BLaER1 treated with 17β-estradiol and CSF1 and Interleukin-3, amounts not matched to agents 10 nM and 100 nM (cell line): ENCODE results near the gene ZNF575.
A peak's percentile ranks its signal among the peaks of the same experiment; 100 is the strongest.
"Not testable (repeated sequence)": the region's sequence is repeated elsewhere in the genome, so short reads cannot be mapped to it uniquely, and the experiment has no call there.

Experiments
- H3K27ac ChIP-seq, 11 experiments: shearing (Covaris generic); formaldehyde crosslinking; 2 replicates each; pipeline ENCODE4 v1.8.1; 2022
- H3K27me3 ChIP-seq, 11 experiments: shearing (Covaris generic); formaldehyde crosslinking; 2 replicates each; pipeline ENCODE4 v1.8.1; 2022
- H3K36me3 ChIP-seq, 11 experiments: shearing (Covaris generic); formaldehyde crosslinking; 2 replicates each; pipeline ENCODE4 v1.8.1; 2022
- H3K4me1 ChIP-seq, 10 experiments: shearing (Covaris generic); formaldehyde crosslinking; 2 replicates each; pipeline ENCODE4 v1.8.1; 2022
- H3K4me2 ChIP-seq, 11 experiments: shearing (Covaris generic); formaldehyde crosslinking; 2 replicates each; pipeline ENCODE4 v1.8.1; 2022
- H3K4me3 ChIP-seq, 10 experiments: shearing (Covaris generic); formaldehyde crosslinking; 2 replicates each; pipeline ENCODE4 v1.8.1; 2022
- H3K9ac ChIP-seq, 11 experiments: shearing (Covaris generic); formaldehyde crosslinking; 2 replicates each; pipeline ENCODE4 v1.8.1; 2022
- H3K9me3 ChIP-seq, 11 experiments: shearing (Covaris generic); formaldehyde crosslinking; replicated peaks in 1 of 11; 2 replicates each; pipeline ENCODE4 v1.8.1; 2022
- H4K20me1 ChIP-seq, 11 experiments: shearing (Covaris generic); formaldehyde crosslinking; 2 replicates each; pipeline ENCODE4 v1.8.1; 2022
- Cebpa-rat ChIP-seq, 11 experiments: shearing (Covaris generic); IDR thresholded peaks; 2 replicates each; pipeline ENCODE4 v1.8.1; 2022

ZNF575 gene

GRCh38 chr19:43541920-43542650 lies 9.1 kb downstream of the ZNF575 start:
- Histone ChIP-seq H3K36me3 (peaks cover 82 to 98% (median 92%) of the 10 kb centered on the region in 11 experiments), H3K27me3 (no peaks in the 10 kb centered on the region), H3K4me2 (no peak overlapping the region), H3K27ac (no peak overlapping the region), H3K9ac (no peak overlapping the region), H3K9me3 (peaks cover 13 to 19% (median 14%) of the 10 kb centered on the region in 11 experiments), H3K4me3 (no peak overlapping the region), H4K20me1 (peaks cover 0 to 8% (median 0%) of the 10 kb centered on the region in 11 experiments; a peak in 2 of 22 replicates), H3K4me1 (peaks cover 0 to 26% (median 24%) of the 10 kb centered on the region in 10 experiments; a peak in 17 of 20 replicates)
- no peak for TF ChIP-seq Cebpa-rat (IDR thresholded peaks at IDR 0.05)

- Histone ChIP-seq H3K4me1 (peaks cover 0 to 26% (median 24%) of the 10 kb centered on the region in 10 experiments; a peak in 17 of 20 replicates), H3K36me3 (peaks cover 68 to 87% (median 84%) of the 10 kb centered on the region in 11 experiments), H3K4me2 (peak overlapping the region in 8 of 11 experiments; percentile 13 to 72 (median 57); a peak in 15 of 22 replicates), H4K20me1 (peaks cover 0 to 8% (median 0%) of the 10 kb centered on the region in 11 experiments; a peak in 2 of 22 replicates), H3K27me3 (no peaks in the 10 kb centered on the region), H3K9me3 (peaks cover 6 to 13% (median 7%) of the 10 kb centered on the region in 11 experiments), H3K9ac (0 out of 22 replicates have a peak overlapping the region, but pooled peaks of 3 of the 11 experiments have one; percentile 7 to 25 (median 24)), H3K27ac (no peak overlapping the region), H3K4me3 (no peak overlapping the region)
- no peak for TF ChIP-seq Cebpa-rat (IDR thresholded peaks at IDR 0.05)
Observed at GRCh38 chr19:43544077-43544476, 11.1 kb downstream of the ZNF575 start.

GRCh38 chr19:43545276-43545675 lies 12.3 kb downstream of the ZNF575 start:
- H4K20me1 ChIP-seq: peaks cover 0 to 8% (median 0%) of the 10 kb centered on the region in 11 experiments; a peak in 2 of 22 replicates
- H3K27ac ChIP-seq: peak overlapping the region in 2 of 11 experiments; percentile 4 to 29; a peak in 1 of 22 replicates
- no peak for TF ChIP-seq Cebpa-rat (IDR thresholded peaks at IDR 0.05)
- H3K9ac ChIP-seq: peak overlapping the region in 4 of 11 experiments; percentile 1 to 27 (median 16); a peak in 3 of 22 replicates
- peaks cover 0 to 26% (median 24%) of the 10 kb centered on the region in 10 experiments; a peak in 17 of 20 replicates for H3K4me1 ChIP-seq
- peak overlapping the region in 10 of 11 experiments; percentile 10 to 72 (median 40); a peak in 17 of 22 replicates for H3K4me2 ChIP-seq
- H3K4me3 ChIP-seq: no peak overlapping the region
- H3K36me3 ChIP-seq: peaks cover 68 to 87% (median 84%) of the 10 kb centered on the region in 11 experiments
- peaks cover 0 to 1% (median 0%) of the 10 kb centered on the region in 11 experiments; a peak in 2 of 22 replicates for H3K9me3 ChIP-seq
- no peaks in the 10 kb centered on the region for H3K27me3 ChIP-seq

- no peaks in the 10 kb centered on the region for H3K27me3 ChIP-seq
- peaks cover 0 to 8% (median 0%) of the 10 kb centered on the region in 11 experiments; a peak in 2 of 22 replicates for H4K20me1 ChIP-seq
- H3K36me3 ChIP-seq: peaks cover 68 to 87% (median 84%) of the 10 kb centered on the region in 11 experiments
- peak overlapping the region in 2 of 11 experiments; percentile 4 to 29; a peak in 1 of 22 replicates for H3K27ac ChIP-seq
- peaks cover 0 to 26% (median 24%) of the 10 kb centered on the region in 10 experiments; a peak in 17 of 20 replicates for H3K4me1 ChIP-seq
- TF ChIP-seq Cebpa-rat (IDR thresholded peaks at IDR 0.05): no peak
- no peaks in the 10 kb centered on the region for H3K9me3 ChIP-seq
- peak overlapping the region in 4 of 11 experiments; percentile 1 to 27 (median 16); a peak in 1 of 22 replicates for H3K9ac ChIP-seq
- peak overlapping the region in 8 of 11 experiments; percentile 10 to 72 (median 45); a peak in 8 of 22 replicates for H3K4me2 ChIP-seq
- H3K4me3 ChIP-seq: no peak overlapping the region
Observed at GRCh38 chr19:43545981-43546380, 13.0 kb downstream of the ZNF575 start.

GRCh38 chr19:43546581-43546980 lies 13.6 kb downstream of the ZNF575 start:
- Histone ChIP-seq H3K27ac (0 out of 22 replicates have a peak overlapping the region, but pooled peaks of 2 of the 11 experiments have one; percentile 12 to 20), H3K9ac (no peak overlapping the region), H3K36me3 (peaks cover 68 to 87% (median 84%) of the 10 kb centered on the region in 11 experiments), H3K9me3 (no peaks in the 10 kb centered on the region), H3K27me3 (no peaks in the 10 kb centered on the region), H3K4me2 (no peak overlapping the region), H4K20me1 (peaks cover 0 to 8% (median 0%) of the 10 kb centered on the region in 11 experiments; a peak in 1 of 22 replicates), H3K4me1 (peaks cover 0 to 26% (median 24%) of the 10 kb centered on the region in 10 experiments; a peak in 17 of 20 replicates), H3K4me3 (no peak overlapping the region)
- TF ChIP-seq Cebpa-rat (IDR thresholded peaks at IDR 0.05): no peak

- H3K4me2 ChIP-seq, H3K27ac ChIP-seq, H3K9ac ChIP-seq, H3K27me3 ChIP-seq, H4K20me1 ChIP-seq, H3K9me3 ChIP-seq, H3K4me3 ChIP-seq: not testable (repeated sequence)
- Histone ChIP-seq H3K36me3 (peaks cover 62 to 85% (median 79%) of the 10 kb centered on the region in 11 experiments), H3K4me1 (peaks cover 0 to 38% (median 35%) of the 10 kb centered on the region in 10 experiments; a peak in 18 of 20 replicates)
Observed at GRCh38 chr19:43547926-43548325, 14.9 kb downstream of the ZNF575 start.

- Histone ChIP-seq H3K27me3 (no peaks in the 10 kb centered on the region), H3K4me2 (no peak overlapping the region), H3K36me3 (peaks cover 62 to 85% (median 79%) of the 10 kb centered on the region in 11 experiments), H3K27ac (no peak overlapping the region), H3K9ac (no peak overlapping the region), H3K9me3 (no peaks in the 10 kb centered on the region), H4K20me1 (peaks cover 0 to 13% (median 0%) of the 10 kb centered on the region in 11 experiments; a peak in 2 of 22 replicates), H3K4me1 (peaks cover 0 to 46% (median 41%) of the 10 kb centered on the region in 10 experiments; a peak in 18 of 20 replicates), H3K4me3 (no peak overlapping the region)
- no peak for TF ChIP-seq Cebpa-rat (IDR thresholded peaks at IDR 0.05)
Observed at GRCh38 chr19:43548706-43549105, 15.7 kb downstream of the ZNF575 start.

GRCh38 chr19:43551399-43552197 lies 18.6 kb downstream of the ZNF575 start:
- peaks cover 62 to 87% (median 82%) of the 10 kb centered on the region in 11 experiments for H3K36me3 ChIP-seq
- peak overlapping the region in 3 of 11 experiments; percentile 58 to 78 (median 71); a peak in 3 of 22 replicates for H3K4me2 ChIP-seq
- H3K4me3 ChIP-seq: no peak overlapping the region
- peaks cover 0 to 12% (median 0%) of the 10 kb centered on the region in 11 experiments; a peak in 2 of 22 replicates for H4K20me1 ChIP-seq
- H3K27me3 ChIP-seq: no peaks in the 10 kb centered on the region
- no peaks in the 10 kb centered on the region for H3K9me3 ChIP-seq
- peak overlapping the region in 8 of 11 experiments; percentile 56 to 78 (median 72); a peak in 15 of 22 replicates for H3K27ac ChIP-seq
- H3K9ac ChIP-seq: peak overlapping the region in 8 of 11 experiments; percentile 38 to 71 (median 65); a peak in 12 of 22 replicates
- peaks cover 13 to 44% (median 35%) of the 10 kb centered on the region in 10 experiments; a peak in 19 of 20 replicates for H3K4me1 ChIP-seq
- TF ChIP-seq Cebpa-rat (IDR thresholded peaks at IDR 0.05): no peak
